Thyroid gland (tissue), 4 donors: ENCODE results near the gene MMD2.

Experiments used
- CTCF ChIP-seq, 6 experiments: fragments of 200-600 bp in 3 of 6; fragments of 450-650 bp in 3 of 6; sonication (generic) in 3 of 6; IDR thresholded peaks; one replicate each; pipeline ENCODE4 v1.5.1; 2016 to 2019; ENCODE audit warnings: antibody characterized with exemption in 6 of 6, mild to moderate bottlenecking in 2 of 6, inconsistent platforms in 1 of 6, moderate library complexity in 1 of 6
- POLR2A ChIP-seq, 2 donors: fragments of 450-650 bp; IDR thresholded peaks; one replicate each; pipeline ENCODE4 v1.6.1; 2017; ENCODE audit warnings: antibody characterized with exemption in 2 of 2, mild to moderate bottlenecking in 2 of 2, moderate library complexity in 1 of 2

DNA sequence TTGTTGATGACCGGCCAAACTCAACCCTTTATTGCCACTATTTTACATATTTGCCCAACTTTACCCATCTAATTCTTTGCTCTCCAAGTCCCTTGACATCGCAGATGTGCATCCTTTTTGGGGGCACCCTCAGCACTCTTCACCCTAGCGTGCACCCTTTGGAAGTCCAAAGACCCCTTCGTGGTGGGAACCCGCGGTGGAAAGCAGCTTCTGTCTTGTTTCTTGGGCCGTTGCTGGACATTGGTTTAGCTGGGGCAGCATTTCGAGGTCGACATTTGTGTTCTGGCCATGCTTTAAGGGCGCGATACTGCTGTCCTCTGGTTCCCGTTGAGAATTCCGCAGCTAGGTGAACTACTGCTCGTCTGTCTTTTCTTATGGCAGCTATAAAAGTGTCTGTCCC, 96.8 kb downstream of the MMD2 start:
- TF ChIP-seq CTCF (IDR thresholded peaks at IDR 0.05) (no peak), POLR2A (IDR thresholded peaks at IDR 0.05) (no peak)
